HL-60 (cell line): ENCODE results near the gene DBP.

ENCODE experiments used
- DNase-seq, 2 experiments: peaks; one replicate each; pipeline ENCODE4 v3.0.0-alpha.2; 2010 to 2020; ENCODE audit warnings: low read depth in 1 of 2, low spot score in 1 of 2
- H3K27ac ChIP-seq: fragments of 250-450 bp; sonication (Bioruptor Pico); replicated peaks from 2 replicates; pipeline ENCODE4 v1.5.1; 2020; ENCODE audit warnings: mild to moderate bottlenecking, moderate library complexity
- H3K27me3 ChIP-seq: fragments of 250-450 bp; sonication (Bioruptor Pico); 2 replicates; pipeline ENCODE4 v1.5.1; 2021; ENCODE audit warnings: mild to moderate bottlenecking, moderate library complexity; ENCODE audit not compliant: insufficient read depth, poor library complexity, severe bottlenecking
- H3K4me3 ChIP-seq: replicated peaks from 2 replicates; pipeline ENCODE4 v1.5.1; 2011; ENCODE audit warnings: mild to moderate bottlenecking, control low read depth, low read length; ENCODE audit not compliant: insufficient read depth
- GABPA ChIP-seq: IDR thresholded peaks from 2 replicates; pipeline ENCODE4 v1.6.1; 2012; ENCODE audit warnings: low read depth
- POLR2AphosphoS5 ChIP-seq: IDR thresholded peaks from 2 replicates; pipeline ENCODE4 v1.6.1; 2012; ENCODE audit warnings: low read depth
- SPI1 ChIP-seq: IDR thresholded peaks from 2 replicates; pipeline ENCODE4 v1.6.1; 2012; ENCODE audit warnings: low read depth, mild to moderate bottlenecking, borderline replicate concordance
- TF ChIP-seq, protein P1 (sequence below): IDR thresholded peaks from one replicate; pipeline ENCODE4 v1.5.1; 2011; ENCODE audit warnings: low read length, control low read depth, inconsistent platforms; ENCODE audit not compliant: insufficient read depth
- TF ChIP-seq, protein P2 (sequence below): IDR thresholded peaks from 2 replicates; pipeline ENCODE4 v1.6.1; 2012; ENCODE audit warnings: low read depth; ENCODE audit not compliant: insufficient replicate concordance

The DBP gene

DNA sequence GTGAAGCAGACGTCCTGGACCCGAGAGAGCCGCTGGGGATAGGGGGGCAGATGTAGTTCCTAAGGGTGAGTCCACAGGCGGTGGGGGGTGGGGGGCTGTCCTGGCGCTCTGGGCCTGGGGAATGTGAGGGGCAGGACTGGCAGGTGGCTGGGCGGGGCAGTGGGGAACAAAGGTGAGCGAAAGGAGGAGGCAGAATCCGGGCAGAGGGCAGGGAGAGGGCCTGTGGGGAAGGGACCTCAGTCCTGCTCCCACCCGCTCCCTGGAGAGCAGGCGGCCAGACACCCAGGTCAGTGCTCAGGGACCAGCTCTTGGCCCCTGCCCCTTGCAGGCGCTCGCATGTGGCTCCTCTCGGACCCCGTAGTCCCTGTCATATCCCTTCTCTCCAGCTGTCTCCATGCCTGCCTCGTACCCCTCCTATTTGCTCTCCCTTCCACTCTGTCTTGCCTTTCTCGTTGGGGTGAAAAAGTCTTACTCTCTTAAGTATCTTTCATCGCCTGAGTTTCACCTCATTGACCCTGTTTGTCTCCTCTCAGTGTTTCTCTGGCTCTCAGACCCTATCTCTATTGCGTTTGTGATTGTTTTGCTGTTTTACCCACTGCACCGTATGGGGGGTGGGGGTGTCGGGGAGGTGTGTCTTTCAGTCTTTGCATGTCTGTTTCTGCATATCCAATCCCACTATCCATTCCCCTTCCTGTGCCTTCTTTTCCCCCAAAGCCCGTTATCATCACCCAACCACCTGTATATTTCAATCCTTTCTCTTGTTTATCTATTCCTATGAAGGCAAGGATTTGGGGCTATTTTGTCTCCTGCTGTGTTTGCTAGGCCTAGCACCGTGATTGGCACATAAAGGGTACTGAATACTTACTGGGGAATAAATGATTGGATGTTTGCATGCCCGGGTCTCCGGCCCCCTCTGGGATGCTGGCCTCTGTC is 12.1 kb downstream of the DBP start:
- Histone ChIP-seq H3K27ac (no peak overlapping the region), H3K27me3 (no peaks in the 10 kb centered on the region), H3K4me3 (no peak overlapping the region)
- TF ChIP-seq GABPA: no peak
- TF ChIP-seq, protein P1, sequence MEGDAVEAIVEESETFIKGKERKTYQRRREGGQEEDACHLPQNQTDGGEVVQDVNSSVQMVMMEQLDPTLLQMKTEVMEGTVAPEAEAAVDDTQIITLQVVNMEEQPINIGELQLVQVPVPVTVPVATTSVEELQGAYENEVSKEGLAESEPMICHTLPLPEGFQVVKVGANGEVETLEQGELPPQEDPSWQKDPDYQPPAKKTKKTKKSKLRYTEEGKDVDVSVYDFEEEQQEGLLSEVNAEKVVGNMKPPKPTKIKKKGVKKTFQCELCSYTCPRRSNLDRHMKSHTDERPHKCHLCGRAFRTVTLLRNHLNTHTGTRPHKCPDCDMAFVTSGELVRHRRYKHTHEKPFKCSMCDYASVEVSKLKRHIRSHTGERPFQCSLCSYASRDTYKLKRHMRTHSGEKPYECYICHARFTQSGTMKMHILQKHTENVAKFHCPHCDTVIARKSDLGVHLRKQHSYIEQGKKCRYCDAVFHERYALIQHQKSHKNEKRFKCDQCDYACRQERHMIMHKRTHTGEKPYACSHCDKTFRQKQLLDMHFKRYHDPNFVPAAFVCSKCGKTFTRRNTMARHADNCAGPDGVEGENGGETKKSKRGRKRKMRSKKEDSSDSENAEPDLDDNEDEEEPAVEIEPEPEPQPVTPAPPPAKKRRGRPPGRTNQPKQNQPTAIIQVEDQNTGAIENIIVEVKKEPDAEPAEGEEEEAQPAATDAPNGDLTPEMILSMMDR: no peak
- TF ChIP-seq POLR2AphosphoS5: no peak
- TF ChIP-seq, protein P2, sequence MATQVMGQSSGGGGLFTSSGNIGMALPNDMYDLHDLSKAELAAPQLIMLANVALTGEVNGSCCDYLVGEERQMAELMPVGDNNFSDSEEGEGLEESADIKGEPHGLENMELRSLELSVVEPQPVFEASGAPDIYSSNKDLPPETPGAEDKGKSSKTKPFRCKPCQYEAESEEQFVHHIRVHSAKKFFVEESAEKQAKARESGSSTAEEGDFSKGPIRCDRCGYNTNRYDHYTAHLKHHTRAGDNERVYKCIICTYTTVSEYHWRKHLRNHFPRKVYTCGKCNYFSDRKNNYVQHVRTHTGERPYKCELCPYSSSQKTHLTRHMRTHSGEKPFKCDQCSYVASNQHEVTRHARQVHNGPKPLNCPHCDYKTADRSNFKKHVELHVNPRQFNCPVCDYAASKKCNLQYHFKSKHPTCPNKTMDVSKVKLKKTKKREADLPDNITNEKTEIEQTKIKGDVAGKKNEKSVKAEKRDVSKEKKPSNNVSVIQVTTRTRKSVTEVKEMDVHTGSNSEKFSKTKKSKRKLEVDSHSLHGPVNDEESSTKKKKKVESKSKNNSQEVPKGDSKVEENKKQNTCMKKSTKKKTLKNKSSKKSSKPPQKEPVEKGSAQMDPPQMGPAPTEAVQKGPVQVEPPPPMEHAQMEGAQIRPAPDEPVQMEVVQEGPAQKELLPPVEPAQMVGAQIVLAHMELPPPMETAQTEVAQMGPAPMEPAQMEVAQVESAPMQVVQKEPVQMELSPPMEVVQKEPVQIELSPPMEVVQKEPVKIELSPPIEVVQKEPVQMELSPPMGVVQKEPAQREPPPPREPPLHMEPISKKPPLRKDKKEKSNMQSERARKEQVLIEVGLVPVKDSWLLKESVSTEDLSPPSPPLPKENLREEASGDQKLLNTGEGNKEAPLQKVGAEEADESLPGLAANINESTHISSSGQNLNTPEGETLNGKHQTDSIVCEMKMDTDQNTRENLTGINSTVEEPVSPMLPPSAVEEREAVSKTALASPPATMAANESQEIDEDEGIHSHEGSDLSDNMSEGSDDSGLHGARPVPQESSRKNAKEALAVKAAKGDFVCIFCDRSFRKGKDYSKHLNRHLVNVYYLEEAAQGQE: no peak
- TF ChIP-seq SPI1: no peak
- DNase-seq: no peak

DNA sequence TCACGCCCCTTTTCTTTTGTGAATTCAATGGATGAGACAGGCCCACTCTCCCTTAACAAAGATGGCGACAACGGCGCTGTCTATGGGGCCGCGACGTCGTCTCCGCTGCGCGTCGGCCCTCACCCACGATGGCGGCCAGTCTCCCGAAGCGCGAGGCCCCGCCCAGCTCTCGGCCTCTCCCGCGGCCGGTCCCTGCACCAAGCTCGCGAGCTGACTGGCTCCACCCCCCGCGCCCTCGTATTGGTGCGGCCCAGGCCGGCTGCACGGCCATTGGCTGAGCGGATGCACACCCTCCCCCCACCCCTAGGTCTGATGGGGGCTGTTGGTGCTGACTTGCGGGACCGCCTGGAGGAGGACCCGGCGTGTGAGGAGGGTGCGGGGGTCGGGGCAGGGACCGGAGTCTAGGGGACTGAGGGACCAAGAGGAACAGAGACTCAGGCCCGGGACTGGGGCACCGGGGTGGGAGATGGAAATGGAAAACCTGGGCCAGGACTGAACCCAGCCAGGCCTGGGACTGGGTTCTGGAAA is 13.0 kb downstream of the DBP start:
- TF ChIP-seq, protein P1: no peak
- TF ChIP-seq, protein P2: no peak
- TF ChIP-seq SPI1 (no peak), POLR2AphosphoS5 (no peak), GABPA (no peak)
- Histone ChIP-seq H3K4me3 (no peak overlapping the region), H3K27me3 (no peaks in the 10 kb centered on the region), H3K27ac (no peak overlapping the region)
- DNase-seq: peak in 1 of 2 experiments; percentile 87

DNA sequence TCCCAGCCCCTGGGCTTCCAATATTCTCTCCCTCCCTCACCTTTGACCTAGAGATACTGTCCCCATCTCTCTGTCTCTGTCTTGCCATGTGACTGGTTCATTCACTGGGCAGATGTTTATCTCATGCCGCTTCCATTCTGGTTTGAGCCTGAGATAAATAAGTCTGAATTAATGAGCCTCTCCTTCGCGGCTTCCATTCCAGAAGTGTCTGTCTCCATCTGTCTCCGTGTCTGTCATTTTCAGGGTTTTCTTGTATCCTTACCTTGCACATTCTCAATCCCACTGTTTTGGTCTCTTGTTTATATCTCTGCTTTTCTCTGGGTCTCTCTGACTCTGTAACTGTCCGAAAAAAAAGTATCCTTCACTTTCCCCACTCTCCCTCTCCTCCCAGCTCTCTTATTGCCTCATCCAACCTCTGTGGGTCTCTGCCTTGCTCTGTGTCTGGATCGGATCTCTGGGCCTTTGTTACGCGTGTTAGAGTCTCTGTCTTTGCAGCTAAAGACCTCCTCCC is 13.6 kb downstream of the DBP start:
- TF ChIP-seq SPI1: no peak
- no peak for TF ChIP-seq POLR2AphosphoS5
- TF ChIP-seq, protein P2: no peak
- TF ChIP-seq, protein P1: no peak
- no peak for TF ChIP-seq GABPA
- H3K27ac ChIP-seq: no peak overlapping the region; the same call in 1 of the 2 replicates
- no peak overlapping the region for H3K4me3 ChIP-seq
- H3K27me3 ChIP-seq: no peaks in the 10 kb centered on the region
- no peak for DNase-seq
